A549 (cell line): ENCODE measurements around the gene ADGRD1. TPM values are rescaled to one million over a fixed set of nuclear protein-coding genes. Genes with fewer than 3 reads are reported as not detected.

ENCODE experiments used
- ATAC-seq, 2 experiments: fragments of 200-7000 bp in 1 of 2; fragments of >200 bp in 1 of 2; cut with Nextera tagmentation in 1 of 2; cut with Tn5 transposase in 1 of 2; 3 replicates each; pipeline versions ENCODE4 v1.8.0 to v1.9.1; 2018 to 2020; ENCODE audit warnings: mild to moderate bottlenecking in 1 of 2, moderate library complexity in 1 of 2
- CTCF ChIA-PET: fragments of 300-600 bp; sonication (Branson Sonifier 250); formaldehyde crosslinking; extraction: SDS; loops from one replicate; lab custom pipeline; 2021; ENCODE audit warnings: antibody characterized with exemption, inconsistent platforms; lab: Yijun Ruan, JAX
- POLR2A ChIA-PET: fragments of 350-600 bp; formaldehyde crosslinking; extraction: SDS; loops from one replicate; lab custom pipeline; 2021; ENCODE audit warnings: antibody characterized with exemption, inconsistent platforms; lab: Yijun Ruan, JAX
- DNase-seq, 2 experiments: peaks; one replicate each; pipeline versions ENCODE4 v3.0.0 to v3.0.0-alpha.2; 2011 to 2016; ENCODE audit warnings: low read depth in 1 of 2, low spot score in 1 of 2
- FAIRE-seq: peaks from 2 replicates; lab custom pipeline; 2011; peaks lifted over from hg19 to GRCh38; lab: Jason Lieb, UNC
- H3K27ac ChIP-seq, 2 experiments: fragments of >200 bp; sonication (Bioruptor Twin); formaldehyde crosslinking; 3 replicates each; pipeline ENCODE4 v1.5.1; 2016 to 2017
- H3K4me1 ChIP-seq: fragments of >200 bp; sonication (Bioruptor Twin); formaldehyde crosslinking; 3 replicates; pipeline ENCODE4 v1.6.1; 2016
- H3K4me2 ChIP-seq: fragments of >200 bp; sonication (Bioruptor Twin); formaldehyde crosslinking; 3 replicates; pipeline ENCODE4 v1.6.1; 2016
- H3K4me3 ChIP-seq: fragments of >200 bp; sonication (Bioruptor Twin); formaldehyde crosslinking; 3 replicates; pipeline ENCODE4 v1.5.1; 2016
- H3K9me3 ChIP-seq: fragments of >200 bp; sonication (Bioruptor Twin); formaldehyde crosslinking; 3 replicates; pipeline ENCODE4 v1.6.1; 2016
- CBX2 ChIP-seq: fragments of 200-600 bp; sonication (generic); IDR thresholded peaks from 2 replicates; pipeline ENCODE4 v1.6.1; 2016; ENCODE audit warnings: low read depth, mild to moderate bottlenecking, borderline replicate concordance
- CEBPB ChIP-seq, 2 experiments: fragments of >200 bp in 1 of 2; sonication (Bioruptor Twin) in 1 of 2; formaldehyde crosslinking in 1 of 2; IDR thresholded peaks; 2 replicates each; pipeline ENCODE4 v1.6.1; 2012 to 2016
- CHD4 ChIP-seq: fragments of 200-600 bp; sonication (generic); IDR thresholded peaks from 2 replicates; pipeline ENCODE4 v1.6.1; 2016; ENCODE audit warnings: antibody characterized with exemption, mild to moderate bottlenecking, borderline replicate concordance
- CTCF ChIP-seq: fragments of >200 bp; sonication (Bioruptor Twin); formaldehyde crosslinking; IDR thresholded peaks from 3 replicates; pipeline ENCODE4 v1.5.1; 2016
- E2F6 ChIP-seq: IDR thresholded peaks from 2 replicates; pipeline ENCODE4 v1.6.1; 2012; ENCODE audit warnings: low read depth, borderline replicate concordance
- EHF ChIP-seq: fragments of 250-450 bp; sonication (Bioruptor Pico); IDR thresholded peaks from 2 replicates; pipeline ENCODE4 v1.5.0; 2020; ENCODE audit warnings: mild to moderate bottlenecking
- EHMT2 ChIP-seq: fragments of 200-600 bp; sonication (generic); IDR thresholded peaks from 2 replicates; pipeline ENCODE4 v1.6.1; 2016; ENCODE audit warnings: antibody characterized with exemption, low read depth, mild to moderate bottlenecking, moderate library complexity
- EP300 ChIP-seq, 2 experiments: fragments of >200 bp; sonication (Bioruptor Twin); formaldehyde crosslinking; IDR thresholded peaks; 2 replicates in 1 of 2; 3 replicates in 1 of 2; pipeline ENCODE4 v1.6.1; 2016 to 2017
- ESRRA ChIP-seq: fragments of 150-350 bp; IDR thresholded peaks from 2 replicates; pipeline ENCODE4 v1.6.1; 2014; ENCODE audit warnings: mild to moderate bottlenecking, low read length, borderline replicate concordance
- FOSL2 ChIP-seq, 2 experiments: fragments of 450-650 bp in 1 of 2; fragments of >200 bp in 1 of 2; sonication (Bioruptor Twin) in 1 of 2; formaldehyde crosslinking; IDR thresholded peaks; 2 replicates each; pipeline versions ENCODE4 v1.5.0 to v1.6.1; 2016 to 2020; ENCODE audit warnings: mild to moderate bottlenecking in 1 of 2, moderate library complexity in 1 of 2
- FOXS1 ChIP-seq: fragments of 250-450 bp; sonication (Bioruptor Pico); IDR thresholded peaks from 2 replicates; pipeline ENCODE4 v1.5.0; 2020; ENCODE audit warnings: mild to moderate bottlenecking, moderate library complexity
- GATA3 ChIP-seq: IDR thresholded peaks from 2 replicates; pipeline ENCODE4 v1.6.1; 2012; ENCODE audit warnings: borderline replicate concordance
- HDAC2 ChIP-seq: fragments of 200-600 bp; sonication (generic); IDR thresholded peaks from 2 replicates; pipeline ENCODE4 v1.6.1; 2016
- HEYL ChIP-seq: fragments of 250-450 bp; sonication (Bioruptor Pico); IDR thresholded peaks from 2 replicates; pipeline ENCODE4 v1.8.0; 2021; ENCODE audit warnings: mild to moderate bottlenecking, moderate library complexity
- HOXA7 ChIP-seq: fragments of 250-450 bp; sonication (Bioruptor Pico); IDR thresholded peaks from 2 replicates; pipeline ENCODE4 v1.5.0; 2020; ENCODE audit warnings: mild to moderate bottlenecking, moderate library complexity
- HOXB5 ChIP-seq: fragments of 250-450 bp; sonication (Bioruptor Pico); IDR thresholded peaks from 2 replicates; pipeline ENCODE4 v1.5.0; 2020; ENCODE audit warnings: mild to moderate bottlenecking, moderate library complexity
- JUNB ChIP-seq: fragments of >200 bp; sonication (Bioruptor Twin); formaldehyde crosslinking; IDR thresholded peaks from 2 replicates; pipeline ENCODE4 v1.6.1; 2016
- MAFK ChIP-seq: fragments of 450-650 bp; IDR thresholded peaks from 2 replicates; pipeline ENCODE4 v1.6.1; 2014; ENCODE audit not compliant: partially characterized antibody
- MAZ ChIP-seq: fragments of 150-350 bp; IDR thresholded peaks from 2 replicates; pipeline ENCODE4 v1.6.1; 2014; ENCODE audit warnings: antibody characterized with exemption, low read depth, low read length, borderline replicate concordance
- NPAS2 ChIP-seq: fragments of 250-450 bp; sonication (Bioruptor Pico); IDR thresholded peaks from 2 replicates; pipeline ENCODE4 v1.8.0; 2022; ENCODE audit warnings: mild to moderate bottlenecking, moderate library complexity, borderline replicate concordance
- NR3C1 ChIP-seq: fragments of >200 bp; sonication (Bioruptor Twin); formaldehyde crosslinking; IDR thresholded peaks from 3 replicates; pipeline ENCODE4 v1.6.1; 2017
- PHF8 ChIP-seq: fragments of 200-600 bp; sonication (generic); IDR thresholded peaks from 2 replicates; pipeline ENCODE4 v1.6.1; 2016; ENCODE audit warnings: low read depth, mild to moderate bottlenecking, antibody characterized with exemption, moderate library complexity, borderline replicate concordance
- POLR2AphosphoS2 ChIP-seq: conservative IDR thresholded peaks from 2 replicates; pipeline ENCODE4 v1.6.1; 2012; ENCODE audit warnings: low read length, improper control_type of control experiment, inconsistent platforms
- RAD21 ChIP-seq, 2 experiments: fragments of >200 bp in 1 of 2; sonication (Bioruptor Twin) in 1 of 2; formaldehyde crosslinking in 1 of 2; IDR thresholded peaks in 1 of 2; conservative IDR thresholded peaks in 1 of 2; 2 replicates in 1 of 2; 3 replicates in 1 of 2; pipeline ENCODE4 v1.6.1; 2012 to 2018; ENCODE audit warnings: inconsistent platforms in 1 of 2
- RCOR1 ChIP-seq: fragments of 150-350 bp; IDR thresholded peaks from 2 replicates; pipeline ENCODE4 v1.6.1; 2014; ENCODE audit warnings: antibody characterized with exemption, low read length, low read depth
- REST ChIP-seq: fragments of 200-600 bp; sonication (generic); IDR thresholded peaks from 2 replicates; pipeline ENCODE4 v1.6.1; 2016; ENCODE audit warnings: antibody characterized with exemption, mild to moderate bottlenecking, moderate library complexity
- SREBF2 ChIP-seq: fragments of 450-650 bp; IDR thresholded peaks from 2 replicates; pipeline ENCODE4 v1.6.1; 2014; ENCODE audit warnings: mild to moderate bottlenecking, moderate library complexity
- TFCP2L1 ChIP-seq: fragments of 250-450 bp; sonication (Bioruptor Pico); IDR thresholded peaks from 2 replicates; pipeline ENCODE4 v1.5.0; 2021; ENCODE audit warnings: mild to moderate bottlenecking
- ZC3H11A ChIP-seq: fragments of 450-650 bp; IDR thresholded peaks from 2 replicates; pipeline ENCODE4 v1.6.1; 2014; ENCODE audit warnings: antibody characterized with exemption, mild to moderate bottlenecking
- WGBS: methylation state at CpG from one replicate; pipeline ENCODE4 v1.1.6; 2017; ENCODE audit errors: missing lambda C conversion rate; 5-methylcytosine and 5-hydroxymethylcytosine counted together
- polyA plus RNA-seq, 4 experiments: library from polyadenylated mRNA; depleted of rRNA in 3 of 4; stranded (reverse); fragments of >200 nt; fragmentation: RNase III in 1 of 4; extraction: RNeasy Plus Mini Kit Qiagen cat#74134 plus additional on column Dnase treatment in 1 of 4; gene quantifications; 2 replicates in 3 of 4; 3 replicates in 1 of 4; pipeline ENCODE4 v1.2.3, GENCODE V29; 2011 to 2017
- TF ChIP-seq, protein P1 (sequence below): fragments of >200 bp; sonication (Bioruptor Twin); formaldehyde crosslinking; IDR thresholded peaks from 2 replicates; pipeline ENCODE4 v1.6.1; 2016

The ADGRD1 gene
- polyA plus RNA-seq, 2 of the 4 experiments (the other 2 are of a cell fraction) = 0.36 to 1.5 TPM

DNA sequence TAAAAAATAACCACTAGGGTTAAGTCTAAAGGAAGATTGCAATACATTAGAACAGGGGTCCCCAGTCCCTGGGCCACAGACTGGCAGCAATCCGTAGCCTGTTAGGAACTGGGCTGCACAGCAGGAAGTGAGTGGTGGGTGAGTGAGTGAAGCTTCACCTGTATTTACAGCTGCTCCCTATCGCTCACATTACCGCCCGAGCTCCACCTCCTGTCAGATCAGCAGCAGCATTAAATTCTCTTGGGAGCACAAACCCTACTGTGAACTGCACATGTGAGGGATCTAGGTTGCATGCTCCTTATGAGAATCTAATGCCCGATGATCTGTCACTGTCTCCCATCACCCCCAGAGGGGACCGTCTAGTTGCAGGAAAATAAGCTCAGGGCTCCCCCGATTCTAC, 15.5 kb downstream of the ADGRD1 start:
- H3K4me3 ChIP-seq = no peak overlapping the region
- CTCF ChIA-PET = interaction anchor here (1.7 to 2.0 kb wide), 2 partner anchors 13 to 163 kb away, joined by 3 to 4 read pairs; no protein-coding TSS in a partner anchor
- TF ChIP-seq RAD21 (conservative IDR thresholded peaks at IDR 0.05 in 1 of 2, IDR thresholded peaks at IDR 0.05 in 1 of 2) (no peak), GATA3 (no peak), CBX2 (no peak), HOXA7 (CRISPR knock-in tag) (no peak), PHF8 (no peak), EHF (no peak), MAZ (no peak), SREBF2 (no peak), HOXB5 (CRISPR knock-in tag) (no peak), ESRRA (no peak), ZC3H11A (no peak), FOXS1 (CRISPR knock-in tag) (no peak), CTCF (no peak), FOSL2 (IDR thresholded peaks at IDR 0.05) (no peak), FOSL2 (CRISPR knock-in tag; IDR thresholded peaks at IDR 0.05) (no peak), POLR2AphosphoS2 (no peak), CHD4 (no peak), NR3C1 (no peak), TFCP2L1 (CRISPR knock-in tag) (no peak), NPAS2 (CRISPR knock-in tag) (no peak), RCOR1 (no peak)

GRCh38 chr12:130970165-130970907, 16.6 kb downstream of the ADGRD1 start:
- peak in 1 of 2 experiments; percentile 44; a peak in 2 of 4 replicates for TF ChIP-seq CEBPB (IDR thresholded peaks at IDR 0.05)
- no peak for TF ChIP-seq HEYL (CRISPR knock-in tag)
- Histone ChIP-seq H3K4me2 (no peak overlapping the region), H3K4me1 (no peaks in the 10 kb centered on the region), H3K27ac (no peak overlapping the region), H3K9me3 (no peaks in the 10 kb centered on the region), H3K4me3 (no peak overlapping the region)
- DNase-seq (no peak), ATAC-seq (no peak), FAIRE-seq (no peak)
- 40% methylated on average over 15 of the region's 15 CpGs for WGBS
- CTCF ChIA-PET = interaction anchor here (1.7 to 2.0 kb wide), 2 partner anchors 15 to 162 kb away, joined by 3 to 4 read pairs; no protein-coding TSS in a partner anchor
- POLR2A ChIA-PET = no interaction called here

More for the DNA sequence above, 15.5 kb downstream of the ADGRD1 start:
- no peaks in the 10 kb centered on the region for H3K4me1 ChIP-seq
- WGBS = 46% methylated on average over 7 of the region's 7 CpGs
- no peak overlapping the region for H3K4me2 ChIP-seq
- H3K27ac ChIP-seq = no peak overlapping the region
- POLR2A ChIA-PET = no interaction called here
- DNase-seq = no peak
- ATAC-seq = no peak
- FAIRE-seq = no peak
- no peaks in the 10 kb centered on the region for H3K9me3 ChIP-seq

DNA sequence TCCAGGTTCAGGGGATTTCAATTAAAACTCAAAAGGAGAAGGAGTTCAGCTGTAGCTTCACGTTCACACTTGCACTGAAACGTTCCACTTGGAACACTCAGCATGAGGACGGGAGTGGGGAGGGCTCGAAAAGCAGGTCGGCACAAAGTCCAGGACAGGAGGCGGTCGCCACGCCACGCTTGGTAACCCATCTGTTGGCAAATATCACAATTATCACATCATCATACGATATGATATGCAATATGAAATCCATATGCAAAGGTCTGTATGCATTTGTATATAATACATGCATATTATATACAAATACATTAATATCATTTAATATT, 17.2 kb downstream of the ADGRD1 start:
- WGBS = 38% methylated on average over 10 of the region's 10 CpGs
- Histone ChIP-seq H3K4me3 (no peak overlapping the region), H3K4me2 (no peak overlapping the region), H3K27ac (no peak overlapping the region), H3K4me1 (no peaks in the 10 kb centered on the region), H3K9me3 (no peaks in the 10 kb centered on the region)
- ChIA-PET CTCF (interaction anchor here (2.0 kb wide), 1 partner anchor 162 kb away, joined by 4 read pairs; no protein-coding TSS in a partner anchor), POLR2A (no interaction called here)
- no peak for FAIRE-seq
- no peak for DNase-seq
- ATAC-seq = no peak
- TF ChIP-seq HDAC2 (no peak), JUNB (no peak), EHMT2 (no peak), REST (no peak), MAFK (no peak), NR3C1 (no peak), EP300 (IDR thresholded peaks at IDR 0.05) (no peak), E2F6 (no peak)
- TF ChIP-seq, protein P1, sequence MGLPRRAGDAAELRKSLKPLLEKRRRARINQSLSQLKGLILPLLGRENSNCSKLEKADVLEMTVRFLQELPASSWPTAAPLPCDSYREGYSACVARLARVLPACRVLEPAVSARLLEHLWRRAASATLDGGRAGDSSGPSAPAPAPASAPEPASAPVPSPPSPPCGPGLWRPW = no peak
